GM23338 (cell line): ENCODE results near the gene ZFYVE21. TPM values are rescaled to one million over a fixed set of nuclear protein-coding genes. Genes with fewer than 3 reads are reported as not detected.
"Not testable (repeated sequence)": the region's sequence is repeated elsewhere in the genome, so short reads cannot be mapped to it uniquely, and the experiment has no call there.

Experiments used
- ATAC-seq: fragments of 200-7000 bp; cut with Tn5 transposase; 3 replicates; pipeline ENCODE4 v1.9.1; 2020
- DNase-seq: peaks from one replicate; pipeline ENCODE4 v3.0.0-alpha.2; 2015; ENCODE audit warnings: low spot score
- H2AFZ ChIP-seq: fragments of 200-600 bp; sonication (generic); 2 replicates; pipeline ENCODE4 v1.8.0; 2016; ENCODE audit warnings: antibody characterized with exemption, mild to moderate bottlenecking, moderate library complexity
- H3F3A ChIP-seq: fragments of 200-600 bp; sonication (generic); replicated peaks from 2 replicates; pipeline ENCODE4 v1.8.0; 2017; ENCODE audit warnings: antibody characterized with exemption, mixed run types, low read depth
- H3K27ac ChIP-seq: fragments of 200-600 bp; sonication (generic); 2 replicates; pipeline ENCODE4 v1.6.1; 2016; ENCODE audit warnings: low read depth
- H3K27me3 ChIP-seq: fragments of 200-600 bp; sonication (generic); 2 replicates; pipeline ENCODE4 v1.8.0; 2016; ENCODE audit warnings: mild to moderate bottlenecking, mixed run types, moderate library complexity; ENCODE audit not compliant: insufficient read depth
- H3K36me3 ChIP-seq: fragments of 200-600 bp; sonication (generic); 2 replicates; pipeline ENCODE4 v1.8.0; 2016; ENCODE audit warnings: mild to moderate bottlenecking; ENCODE audit not compliant: insufficient read depth
- H3K4me1 ChIP-seq: fragments of 200-600 bp; sonication (generic); 2 replicates; pipeline ENCODE4 v1.8.0; 2016; ENCODE audit warnings: mild to moderate bottlenecking, moderate library complexity; ENCODE audit not compliant: insufficient read depth
- H3K4me2 ChIP-seq: fragments of 200-600 bp; sonication (generic); 2 replicates; pipeline ENCODE4 v1.7.1; 2017; ENCODE audit warnings: mixed run types
- H3K4me3 ChIP-seq: fragments of 200-600 bp; sonication (generic); 2 replicates; pipeline ENCODE4 v1.6.1; 2016; ENCODE audit warnings: mixed run types
- H3K79me2 ChIP-seq: fragments of 200-600 bp; sonication (generic); replicated peaks from 2 replicates; pipeline ENCODE4 v1.8.0; 2017; ENCODE audit warnings: mild to moderate bottlenecking; ENCODE audit not compliant: insufficient read depth
- H3K9me2 ChIP-seq: fragments of 200-600 bp; sonication (generic); 2 replicates; pipeline ENCODE4 v1.8.0; 2017; ENCODE audit not compliant: insufficient read depth
- H4K20me1 ChIP-seq: fragments of 200-600 bp; sonication (generic); replicated peaks from 2 replicates; pipeline ENCODE4 v1.8.0; 2017; ENCODE audit warnings: mild to moderate bottlenecking; ENCODE audit not compliant: insufficient read depth
- H3K27ac Mint-ChIP-seq: 2 replicates; pipeline ENCODE4 v1.8.0; 2020; ENCODE audit warnings: inconsistent platforms, mild to moderate bottlenecking, moderate library complexity, mixed read lengths
- H3K27me3 Mint-ChIP-seq: 3 replicates; pipeline ENCODE4 v1.8.0; 2022; ENCODE audit warnings: low read depth, mild to moderate bottlenecking, moderate library complexity, mixed read lengths, inconsistent platforms; ENCODE audit not compliant: insufficient read depth, poor library complexity
- H3K36me3 Mint-ChIP-seq: 3 replicates; pipeline ENCODE4 v1.8.0; 2021; ENCODE audit warnings: low read depth, mild to moderate bottlenecking, inconsistent platforms, moderate library complexity, mixed read lengths
- H3K4me1 Mint-ChIP-seq: 3 replicates; pipeline ENCODE4 v1.8.0; 2020; ENCODE audit warnings: mild to moderate bottlenecking, inconsistent platforms, mixed read lengths
- H3K4me3 Mint-ChIP-seq: 3 replicates; pipeline ENCODE4 v1.8.0; 2021; ENCODE audit warnings: moderate library complexity, mild to moderate bottlenecking, inconsistent platforms, mixed read lengths
- H3K9me3 Mint-ChIP-seq: 3 replicates; pipeline ENCODE4 v1.8.0; 2020; ENCODE audit warnings: moderate library complexity, mild to moderate bottlenecking, inconsistent platforms, mixed read lengths
- CREB1 ChIP-seq: fragments of 250-450 bp; sonication (Bioruptor Pico); IDR thresholded peaks from 2 replicates; pipeline ENCODE4 v1.5.0; 2020; ENCODE audit warnings: low read depth, mild to moderate bottlenecking, moderate library complexity
- CTCF ChIP-seq, 2 experiments: fragments of 200-600 bp in 1 of 2; sonication (generic) in 1 of 2; conservative IDR thresholded peaks; 2 replicates each; pipeline versions ENCODE4 v1.5.1 to v1.6.1; 2016 to 2017; ENCODE audit warnings: antibody characterized with exemption in 2 of 2, low read depth in 2 of 2, mild to moderate bottlenecking in 2 of 2, moderate library complexity in 1 of 2
- EZH2 ChIP-seq: fragments of 200-600 bp; sonication (generic); IDR thresholded peaks from one replicate; pipeline ENCODE4 v1.8.0; 2017; ENCODE audit warnings: antibody characterized with exemption, mild to moderate bottlenecking, low read depth; ENCODE audit not compliant: unreplicated experiment
- EZH2phosphoT487 ChIP-seq: fragments of 200-600 bp; sonication (generic); IDR thresholded peaks from one replicate; pipeline ENCODE4 v1.8.1; 2018; ENCODE audit warnings: antibody characterized with exemption; ENCODE audit not compliant: unreplicated experiment
- NANOG ChIP-seq: IDR thresholded peaks from 2 replicates; pipeline ENCODE4 v1.6.1; 2016; ENCODE audit warnings: antibody characterized with exemption, borderline replicate concordance
- REST ChIP-seq: IDR thresholded peaks from one replicate; pipeline ENCODE4 v1.6.1; 2018; ENCODE audit warnings: antibody characterized with exemption; ENCODE audit not compliant: unreplicated experiment
- STAT1 ChIP-seq: IDR thresholded peaks from one replicate; pipeline ENCODE4 v1.6.1; 2016; ENCODE audit warnings: antibody characterized with exemption; ENCODE audit not compliant: unreplicated experiment
- ZNF114 ChIP-seq: fragments of 250-450 bp; sonication (Bioruptor Pico); IDR thresholded peaks from 2 replicates; pipeline ENCODE4 v1.5.0; 2020; ENCODE audit warnings: mild to moderate bottlenecking, moderate library complexity
- ZNF331 ChIP-seq: fragments of 250-450 bp; sonication (Bioruptor Pico); IDR thresholded peaks from 2 replicates; pipeline ENCODE4 v1.5.0; 2020; ENCODE audit warnings: low read depth, mild to moderate bottlenecking, moderate library complexity
- polyA plus RNA-seq: library from polyadenylated mRNA; unstranded; fragments of >200 nt; fragmentation: Nextera tagmentation; extraction: Ambion mirVana; gene quantifications from 2 replicates; pipeline ENCODE4 v1.2.1, GENCODE V29; 2016
- total RNA-seq: library from RNA; depleted of rRNA; stranded (reverse); fragments of >200 nt; shearing (Covaris generic); gene quantifications from 2 replicates; pipeline ENCODE4 v1.2.3, GENCODE V29; 2014

ZFYVE21 gene
- total and polyA plus RNA-seq, 2 experiments from 2014 or later: 88.0 to 89.6 TPM

- TF ChIP-seq REST: no peak
- TF ChIP-seq CTCF (conservative IDR thresholded peaks at IDR 0.05; ENCODE audit: low read depth in 2 of 2): no peak
- no peak for TF ChIP-seq EZH2
Observed at GRCh38 chr14:103690332-103690731, 25.3 kb upstream of the ZFYVE21 start (continued).

- ATAC-seq, H3K9me3 Mint-ChIP-seq, DNase-seq, H3K4me3 Mint-ChIP-seq, H3K4me3 ChIP-seq, H3K27ac Mint-ChIP-seq, H3K9me2 ChIP-seq, H3F3A ChIP-seq, H3K4me1 ChIP-seq, H3K4me2 ChIP-seq, H3K27me3 ChIP-seq, H2AFZ ChIP-seq, H3K27ac ChIP-seq: not testable (repeated sequence)
- Mint-ChIP-seq H3K4me1 (peaks cover 17% of the 10 kb centered on the region), H3K27me3 (peaks cover 12% of the 10 kb centered on the region), H3K36me3 (peaks cover 47% of the 10 kb centered on the region; the same call in 2 of the 3 replicates)
- Histone ChIP-seq H3K36me3 (peaks cover 22% of the 10 kb centered on the region; the same call in 1 of the 2 replicates), H3K79me2 (peaks cover 25% of the 10 kb centered on the region), H4K20me1 (peaks cover 13% of the 10 kb centered on the region)
Observed at GRCh38 chr14:103691655-103692054, 24.0 kb upstream of the ZFYVE21 start.

- Histone ChIP-seq H3K36me3 (peaks cover 17% of the 10 kb centered on the region; the same call in 1 of the 2 replicates), H3K9me2 (no peaks in the 10 kb centered on the region), H3K4me2 (no peak overlapping the region), H3K27ac (no peak overlapping the region), H2AFZ (no peak overlapping the region), H4K20me1 (peaks cover 16% of the 10 kb centered on the region), H3K4me3 (no peak overlapping the region), H3K4me1 (peaks cover 6% of the 10 kb centered on the region; the same call in 1 of the 2 replicates), H3F3A (peaks cover 10% of the 10 kb centered on the region), H3K27me3 (no peaks in the 10 kb centered on the region), H3K79me2 (peaks cover 20% of the 10 kb centered on the region)
- Mint-ChIP-seq H3K4me1 (peaks cover 22% of the 10 kb centered on the region), H3K4me3 (no peak overlapping the region), H3K27ac (no peak overlapping the region), H3K9me3 (no peaks in the 10 kb centered on the region), H3K27me3 (peaks cover 16% of the 10 kb centered on the region), H3K36me3 (peaks cover 43% of the 10 kb centered on the region)
- no peak for ATAC-seq
- DNase-seq: no peak
- TF ChIP-seq ZNF331 (CRISPR knock-in tag) (no peak), CREB1 (CRISPR knock-in tag) (no peak), NANOG (no peak), EZH2phosphoT487 (no peak), ZNF114 (CRISPR knock-in tag) (no peak), STAT1 (no peak), CTCF (conservative IDR thresholded peaks at IDR 0.05; ENCODE audit: low read depth in 2 of 2) (no peak)
Observed at GRCh38 chr14:103692159-103692558, 23.5 kb upstream of the ZFYVE21 start.
